GM18505 (cell line): ENCODE data around the gene TGFBI.

Source experiments
- ATAC-seq: cut with Tn5 transposase; IDR thresholded peaks from one replicate; pipeline ENCODE4 v1.9.1; 2021; ENCODE audit not compliant: unreplicated experiment
- POLR2A ChIP-seq: IDR thresholded peaks from 4 replicates; pipeline ENCODE4 v1.6.1; 2011; ENCODE audit warnings: borderline replicate concordance; ENCODE audit not compliant: insufficient read depth, insufficient read length; ENCODE audit errors: extremely low read depth

The TGFBI gene

GRCh38 chr5:136028782-136029742 is at the start of gene TGFBI:
Gene TGFBI (plus strand): TSS chr5:136028988. CDS start chr5:136029056, 68 bp downstream.
- TF ChIP-seq POLR2A = no peak
- no peak for ATAC-seq

DNA sequence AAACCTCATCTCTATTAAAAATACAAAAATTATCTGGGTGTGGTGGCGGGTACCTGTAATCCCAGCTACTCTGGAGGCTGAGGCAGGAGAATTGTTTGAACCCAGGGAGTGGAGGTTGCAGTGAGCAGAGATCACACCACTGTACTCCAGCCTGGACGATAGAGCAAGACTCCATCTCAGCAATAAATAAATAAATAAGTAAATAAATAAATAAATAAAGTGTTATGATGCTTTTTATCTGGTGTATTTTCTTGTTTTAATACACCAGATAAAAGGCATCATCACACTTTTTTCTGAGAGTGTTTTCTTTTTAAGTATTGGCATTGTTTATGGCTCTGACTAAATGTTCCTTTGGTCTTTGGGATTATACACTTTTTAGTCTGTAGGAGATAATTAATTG is 49.8 kb upstream of the TGFBI start:
- no peak for ATAC-seq
- no peak for TF ChIP-seq POLR2A

DNA sequence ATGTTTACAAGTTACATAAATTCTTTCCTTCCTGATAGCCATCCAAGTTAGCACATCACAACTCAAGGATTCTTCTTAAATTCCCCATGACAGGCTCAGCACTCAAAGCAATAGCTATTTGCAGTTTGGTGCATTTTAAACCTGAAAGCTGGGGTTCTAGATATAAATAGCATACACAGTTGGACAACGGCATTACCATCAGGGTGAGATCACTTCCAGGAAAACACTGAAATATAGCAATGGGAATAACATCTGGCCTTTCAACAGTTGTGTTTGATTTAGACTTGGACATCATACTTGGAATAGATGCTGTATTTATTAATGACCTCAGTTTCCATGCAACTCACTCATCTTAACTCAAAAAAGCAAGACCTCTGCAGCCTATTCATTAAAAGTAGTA is 49.3 kb upstream of the TGFBI start:
- TF ChIP-seq POLR2A = no peak

DNA sequence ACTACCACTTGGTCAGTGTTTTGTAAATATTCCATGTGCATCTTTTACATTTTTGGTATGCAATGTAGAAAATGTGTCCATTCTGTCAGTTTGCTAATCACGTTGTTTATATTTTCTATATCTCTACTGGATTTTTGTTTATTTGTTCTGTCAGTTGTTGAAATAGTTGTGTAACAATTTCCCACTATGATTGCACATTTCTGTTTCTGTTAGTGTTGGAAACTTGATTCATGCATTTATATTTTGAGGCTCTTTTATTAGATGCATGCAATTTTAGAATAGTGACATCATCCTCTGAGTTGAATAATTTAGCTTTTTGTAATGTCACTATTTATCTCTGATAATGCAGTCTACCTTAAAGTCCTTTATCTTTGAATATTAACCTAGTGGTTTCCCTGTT is 48.2 kb upstream of the TGFBI start:
- ATAC-seq = no peak
- no peak for TF ChIP-seq POLR2A

More for the DNA sequence above, 49.3 kb upstream of the TGFBI start:
- no peak for ATAC-seq

DNA sequence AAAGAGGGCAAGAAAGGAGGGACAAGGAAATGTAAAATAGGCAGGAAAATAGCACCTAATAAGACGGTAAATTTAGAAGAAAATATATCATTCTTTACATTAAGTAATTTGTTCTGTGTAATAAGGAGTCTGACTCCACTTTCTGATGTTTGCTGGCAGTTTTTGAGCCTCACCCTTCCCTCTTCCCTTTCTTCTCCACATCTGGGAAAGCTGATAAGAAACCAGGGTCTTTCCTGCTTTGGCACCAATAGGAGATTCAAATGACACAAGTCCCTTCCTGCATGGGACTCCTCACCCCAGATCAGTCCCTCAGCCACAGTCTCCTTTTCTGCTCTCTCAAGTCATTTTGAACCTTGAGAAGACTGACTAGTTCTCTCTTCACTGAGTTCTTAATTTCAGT is 42.8 kb upstream of the TGFBI start:
- no peak for TF ChIP-seq POLR2A
- no peak for ATAC-seq

DNA sequence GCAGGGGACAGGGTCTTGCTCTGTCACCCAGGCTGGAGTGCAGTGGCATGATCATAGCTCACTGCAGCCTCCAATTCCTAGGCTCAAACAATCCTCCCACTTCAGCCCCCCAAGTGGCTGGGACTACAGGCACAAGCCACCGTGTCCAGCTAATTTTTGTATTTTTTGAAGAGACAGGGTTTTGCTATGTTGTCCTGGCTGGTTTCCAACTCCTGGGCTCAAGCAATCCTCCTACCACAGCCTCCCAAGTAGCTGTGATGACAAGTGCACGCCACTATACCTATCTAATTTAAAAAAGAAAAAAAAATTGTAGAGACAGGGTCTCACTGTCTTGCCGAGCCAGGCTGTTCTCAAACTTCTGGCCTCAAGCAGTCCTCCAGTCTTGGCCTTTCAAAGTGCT is 42.4 kb upstream of the TGFBI start:
- ATAC-seq = no peak
- no peak for TF ChIP-seq POLR2A

GRCh38 chr5:135986891-135987401 is 41.8 kb upstream of the TGFBI start:
- ATAC-seq = no peak

GRCh38 chr5:135988546-135988945 is 40.2 kb upstream of the TGFBI start:
- ATAC-seq = no peak
- no peak for TF ChIP-seq POLR2A

More at GRCh38 chr5:135986891-135987401, 41.8 kb upstream of the TGFBI start:
- TF ChIP-seq POLR2A = no peak

DNA sequence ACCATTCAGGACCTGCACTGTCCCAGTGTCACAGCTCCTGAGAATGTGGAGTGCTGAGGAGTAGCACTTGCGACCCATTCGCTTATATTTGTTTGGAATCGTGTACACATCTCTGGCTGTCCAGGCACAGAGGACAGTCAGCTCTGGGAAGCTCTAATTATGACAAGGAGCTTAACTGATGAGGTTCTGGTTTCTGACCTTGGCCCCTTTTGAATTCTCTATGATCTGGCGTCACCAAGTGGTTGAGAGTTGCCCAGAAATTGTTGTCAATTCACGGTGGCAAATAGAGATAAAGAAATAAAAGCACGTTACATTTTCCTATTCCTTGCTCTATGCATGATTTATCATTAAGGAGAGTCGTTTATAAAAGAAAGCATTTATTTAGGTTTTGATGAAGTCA is 39.1 kb upstream of the TGFBI start:
- no peak for ATAC-seq
- no peak for TF ChIP-seq POLR2A

DNA sequence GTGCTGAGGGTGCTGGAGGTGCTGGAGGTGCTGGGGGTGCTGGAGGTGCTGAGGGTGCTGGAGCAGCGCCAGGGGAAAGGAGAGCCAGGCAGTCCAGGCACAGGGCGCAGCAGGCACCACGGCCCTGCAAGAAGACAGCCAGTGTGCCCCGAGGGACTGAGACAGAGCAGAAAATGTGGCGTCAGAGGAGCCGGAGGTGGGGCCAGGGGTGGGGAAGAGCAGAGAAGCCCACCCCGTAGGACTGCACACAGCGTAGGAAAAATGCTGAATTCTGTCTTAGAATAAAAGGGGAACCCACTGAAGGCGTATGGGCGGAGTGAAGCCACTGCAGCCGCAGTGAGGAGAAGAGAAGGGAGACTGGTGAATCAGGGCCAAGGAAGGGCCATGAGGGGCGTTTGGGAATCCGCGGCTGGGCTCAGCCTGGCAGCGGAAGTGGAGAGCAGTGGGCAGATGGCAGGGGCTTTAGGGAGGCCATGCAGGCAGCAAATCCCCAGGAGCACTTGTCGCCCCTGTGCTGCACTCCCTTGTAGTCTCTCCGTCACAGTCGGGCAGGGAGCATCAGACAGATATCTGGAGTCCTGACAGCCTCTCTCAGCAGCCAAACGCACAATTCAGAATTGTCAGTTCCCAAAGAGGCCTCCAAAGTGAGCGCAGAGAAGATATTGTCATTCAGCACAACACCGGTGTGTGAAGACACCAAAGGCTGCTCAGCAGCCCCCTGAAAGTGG is 38.1 kb upstream of the TGFBI start:
- no peak for ATAC-seq
- no peak for TF ChIP-seq POLR2A

DNA sequence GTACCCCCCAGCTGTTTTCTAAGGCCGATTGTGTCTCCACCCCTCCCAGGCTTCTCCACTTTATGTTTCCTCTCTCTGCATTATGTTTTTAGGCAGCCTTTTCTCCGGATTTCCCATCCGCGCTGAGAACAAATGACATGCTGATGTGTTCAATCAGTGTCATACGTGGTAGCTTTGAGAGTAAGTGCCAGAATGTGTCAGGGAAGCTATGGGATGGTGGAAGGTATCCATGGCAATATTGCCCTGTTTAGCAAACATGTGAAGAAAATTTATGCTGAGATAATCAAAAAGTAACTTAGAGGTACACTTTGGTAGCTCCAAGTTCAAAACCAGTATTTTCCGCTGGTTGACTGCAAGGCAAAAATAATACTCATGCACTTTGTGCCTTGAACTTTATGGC is 37.4 kb upstream of the TGFBI start:
- no peak for ATAC-seq
- TF ChIP-seq POLR2A = no peak

DNA sequence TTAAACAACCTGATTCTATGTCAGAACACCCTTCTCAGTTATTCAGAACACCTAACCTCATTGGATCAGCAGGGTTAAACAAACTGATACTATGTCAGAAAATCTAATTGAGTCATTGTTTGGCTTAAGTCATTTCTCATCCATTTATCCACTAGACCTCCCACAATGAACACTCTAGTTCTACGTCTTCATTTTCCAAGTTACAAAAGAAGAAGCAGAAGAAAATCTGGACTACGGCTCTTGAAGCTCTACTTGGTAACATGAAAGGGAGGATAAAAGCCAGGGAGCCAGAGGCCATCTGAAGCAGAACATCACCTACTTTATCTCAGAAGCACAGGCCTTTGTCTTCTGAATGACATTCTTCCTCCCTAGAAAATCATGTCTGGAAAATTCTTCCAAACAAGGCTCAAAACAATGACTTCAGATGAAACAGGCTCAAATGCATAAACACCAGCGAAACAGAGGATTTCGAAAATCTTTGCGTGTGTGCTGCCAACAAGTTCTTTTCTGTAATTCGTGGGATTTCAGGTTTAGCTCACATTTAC is 35.4 kb upstream of the TGFBI start:
- no peak for ATAC-seq
- TF ChIP-seq POLR2A = no peak

- no peak for TF ChIP-seq POLR2A
- ATAC-seq = no peak
Measured at GRCh38 chr5:135993880-135994636, 34.7 kb upstream of the TGFBI start.

- ATAC-seq = no peak
- no peak for TF ChIP-seq POLR2A
Measured at GRCh38 chr5:135995976-135996375, 32.8 kb upstream of the TGFBI start.

- no peak for ATAC-seq
- no peak for TF ChIP-seq POLR2A
Measured at GRCh38 chr5:135996611-135997010, 32.2 kb upstream of the TGFBI start.
